Endodermal cell (in vitro differentiated cells): ENCODE measurements around the gene ID4. TPM values are rescaled to one million over a fixed set of nuclear protein-coding genes. Genes with fewer than 3 reads are reported as not detected.

Source experiments
- DNase-seq: peaks from one replicate; pipeline ENCODE4 v3.0.0-alpha.2; 2017
- H3K27ac ChIP-seq: 2 replicates; pipeline ENCODE4 v1.5.1; 2013; ENCODE audit warnings: mild to moderate bottlenecking, low read depth, low read length, moderate library complexity
- H3K27me3 ChIP-seq: 2 replicates; pipeline ENCODE4 v1.6.1; 2013; ENCODE audit warnings: mild to moderate bottlenecking, low read length, moderate library complexity; ENCODE audit not compliant: insufficient read depth, control insufficient read depth, poor library complexity, severe bottlenecking
- H3K36me3 ChIP-seq: 2 replicates; pipeline ENCODE4 v1.7.0; 2013; ENCODE audit warnings: mild to moderate bottlenecking, low read length, moderate library complexity; ENCODE audit not compliant: control insufficient read depth, insufficient read depth
- H3K4me1 ChIP-seq: one replicate; pipeline ENCODE4 v1.7.0; 2013; ENCODE audit warnings: low read length; ENCODE audit not compliant: control insufficient read depth, insufficient read depth
- H3K4me3 ChIP-seq: 2 replicates; pipeline ENCODE4 v1.5.1; 2013; ENCODE audit warnings: mild to moderate bottlenecking, low read length, moderate library complexity
- H3K9ac ChIP-seq: 2 replicates; pipeline ENCODE4 v1.6.1; 2013; ENCODE audit warnings: mild to moderate bottlenecking, low read length, moderate library complexity; ENCODE audit not compliant: poor library complexity, severe bottlenecking; ENCODE audit errors: extremely low read depth
- H3K9me3 ChIP-seq: 2 replicates; pipeline ENCODE4 v1.6.1; 2013; ENCODE audit warnings: mild to moderate bottlenecking, low read length, moderate library complexity; ENCODE audit not compliant: control insufficient read depth
- H3K27ac Mint-ChIP-seq: 2 replicates; pipeline ENCODE4 v1.8.0; 2020; ENCODE audit warnings: mixed read lengths
- H3K27me3 Mint-ChIP-seq: 2 replicates; pipeline ENCODE4 v1.8.0; 2021; ENCODE audit warnings: mild to moderate bottlenecking, mixed read lengths; ENCODE audit not compliant: insufficient read depth
- H3K36me3 Mint-ChIP-seq: 2 replicates; pipeline ENCODE4 v1.8.0; 2020; ENCODE audit warnings: low read depth, mixed read lengths
- H3K4me1 Mint-ChIP-seq: 2 replicates; pipeline ENCODE4 v1.8.0; 2020; ENCODE audit warnings: mixed read lengths
- H3K4me3 Mint-ChIP-seq: 2 replicates; pipeline ENCODE4 v1.8.0; 2020; ENCODE audit warnings: mild to moderate bottlenecking, moderate library complexity, mixed read lengths
- H3K9me3 Mint-ChIP-seq: 2 replicates; pipeline ENCODE4 v1.8.0; 2020; ENCODE audit warnings: mild to moderate bottlenecking, mixed read lengths
- WGBS, 2 experiments: methylation state at CpG; one replicate each; pipeline versions ENCODE4 v1.1.5 to v1.1.7; 2013; ENCODE audit warnings: missing lambda C conversion rate in 2 of 2, mixed read lengths in 1 of 2; ENCODE audit not compliant: insufficient coverage in 1 of 2, insufficient read length in 1 of 2; 5-methylcytosine and 5-hydroxymethylcytosine counted together
- total RNA-seq, 2 donors: library from RNA; stranded (reverse); fragmentation: NEBNext Ultra II Directional in 1 of 2; extraction: Animal tissue kit (Norgen Biotek cat#: 25700) in 1 of 2; gene quantifications; 2 replicates in 1 of 2; 3 replicates in 1 of 2; pipeline ENCODE4 v1.2.1, GENCODE V29; 2021
- TF ChIP-seq, protein P1 (sequence below): fragments of 200-600 bp; sonication (generic); conservative IDR thresholded peaks from 2 replicates; pipeline ENCODE4 v1.5.0; 2021; ENCODE audit warnings: antibody characterized with exemption, mild to moderate bottlenecking

Gene ID4
- total RNA-seq, 2 donors from 2014 or later: 38.5 to 39.3 TPM

- Histone ChIP-seq H3K27ac (no peak overlapping the region), H3K4me3 (no peak overlapping the region), H3K9ac (no peak overlapping the region), H3K9me3 (no peaks in the 10 kb centered on the region), H3K36me3 (no peaks in the 10 kb centered on the region), H3K4me1 (no peaks in the 10 kb centered on the region), H3K27me3 (no peaks in the 10 kb centered on the region)
- no peaks in the 10 kb centered on the region for H3K4me1 Mint-ChIP-seq
- peaks cover 4% of the 10 kb centered on the region for H3K9me3 Mint-ChIP-seq
- H3K27ac Mint-ChIP-seq: no peak overlapping the region
- WGBS, 2 experiments: 93 to 94% methylated on average over 5 to 6 of the region's 6 CpGs
- DNase-seq: no peak
- no peaks in the 10 kb centered on the region for H3K36me3 Mint-ChIP-seq
- no peaks in the 10 kb centered on the region for H3K27me3 Mint-ChIP-seq
- no peak overlapping the region for H3K4me3 Mint-ChIP-seq
- TF ChIP-seq, protein P1, sequence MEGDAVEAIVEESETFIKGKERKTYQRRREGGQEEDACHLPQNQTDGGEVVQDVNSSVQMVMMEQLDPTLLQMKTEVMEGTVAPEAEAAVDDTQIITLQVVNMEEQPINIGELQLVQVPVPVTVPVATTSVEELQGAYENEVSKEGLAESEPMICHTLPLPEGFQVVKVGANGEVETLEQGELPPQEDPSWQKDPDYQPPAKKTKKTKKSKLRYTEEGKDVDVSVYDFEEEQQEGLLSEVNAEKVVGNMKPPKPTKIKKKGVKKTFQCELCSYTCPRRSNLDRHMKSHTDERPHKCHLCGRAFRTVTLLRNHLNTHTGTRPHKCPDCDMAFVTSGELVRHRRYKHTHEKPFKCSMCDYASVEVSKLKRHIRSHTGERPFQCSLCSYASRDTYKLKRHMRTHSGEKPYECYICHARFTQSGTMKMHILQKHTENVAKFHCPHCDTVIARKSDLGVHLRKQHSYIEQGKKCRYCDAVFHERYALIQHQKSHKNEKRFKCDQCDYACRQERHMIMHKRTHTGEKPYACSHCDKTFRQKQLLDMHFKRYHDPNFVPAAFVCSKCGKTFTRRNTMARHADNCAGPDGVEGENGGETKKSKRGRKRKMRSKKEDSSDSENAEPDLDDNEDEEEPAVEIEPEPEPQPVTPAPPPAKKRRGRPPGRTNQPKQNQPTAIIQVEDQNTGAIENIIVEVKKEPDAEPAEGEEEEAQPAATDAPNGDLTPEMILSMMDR: no peak
These were observed 12.9 kb upstream of the ID4 start for GRCh38 chr6:19824058-19824807.

DNA sequence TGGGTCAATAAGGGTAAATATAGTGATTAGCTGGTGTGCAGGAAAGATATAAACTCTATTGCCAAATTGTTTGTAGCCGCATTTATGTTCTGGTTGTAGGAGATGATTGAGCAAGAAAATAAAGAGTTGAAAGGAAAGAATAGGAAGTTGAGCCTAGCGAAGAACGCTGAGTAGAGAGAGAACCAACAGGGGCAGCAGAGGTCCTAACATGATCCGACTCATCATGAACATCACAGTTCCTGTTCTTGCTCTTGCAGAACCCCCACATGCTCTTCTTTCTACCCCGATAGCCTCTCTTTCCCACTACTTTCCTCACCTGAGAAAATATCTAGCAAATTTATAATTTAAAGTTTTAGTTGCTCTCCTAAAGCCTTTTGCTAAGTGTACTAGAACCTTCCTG, 9.9 kb upstream of the ID4 start:
- H3K27me3 Mint-ChIP-seq: peaks cover 3% of the 10 kb centered on the region
- Histone ChIP-seq H3K9me3 (no peaks in the 10 kb centered on the region), H3K36me3 (no peaks in the 10 kb centered on the region), H3K9ac (no peak overlapping the region), H3K27me3 (no peaks in the 10 kb centered on the region), H3K27ac (no peak overlapping the region), H3K4me3 (no peak overlapping the region), H3K4me1 (no peaks in the 10 kb centered on the region)
- H3K4me3 Mint-ChIP-seq: no peak overlapping the region
- WGBS, 2 experiments: 86 to 90% methylated on average over 4 to 5 of the region's 5 CpGs
- H3K4me1 Mint-ChIP-seq: no peaks in the 10 kb centered on the region
- H3K36me3 Mint-ChIP-seq: no peaks in the 10 kb centered on the region
- H3K27ac Mint-ChIP-seq: no peak overlapping the region
- TF ChIP-seq, protein P1: peak; percentile 52
- H3K9me3 Mint-ChIP-seq: peaks cover 4% of the 10 kb centered on the region
- DNase-seq: no peak

DNA sequence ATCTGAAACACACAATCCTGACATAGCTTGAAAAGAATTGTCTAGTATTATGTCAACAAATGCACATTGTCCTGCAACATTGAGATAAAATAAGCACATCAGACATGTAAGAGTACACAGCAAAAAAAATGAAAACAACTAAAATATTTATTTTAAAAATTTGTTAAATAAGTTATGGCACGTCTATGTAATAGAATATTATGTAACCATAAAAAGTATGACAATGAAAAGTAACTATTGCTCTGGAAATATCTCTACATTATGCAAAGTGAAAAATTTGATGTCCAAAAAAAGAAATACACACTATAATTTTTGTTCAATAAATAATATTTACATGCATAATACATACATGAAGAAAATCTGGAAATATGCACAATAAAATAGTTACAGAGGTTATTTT, 9.3 kb upstream of the ID4 start:
- Histone ChIP-seq H3K4me1 (no peaks in the 10 kb centered on the region), H3K27me3 (no peaks in the 10 kb centered on the region), H3K36me3 (no peaks in the 10 kb centered on the region), H3K9me3 (no peaks in the 10 kb centered on the region), H3K4me3 (no peak overlapping the region), H3K27ac (no peak overlapping the region), H3K9ac (no peak overlapping the region)
- Mint-ChIP-seq H3K27me3 (peaks cover 3% of the 10 kb centered on the region), H3K4me1 (no peaks in the 10 kb centered on the region), H3K9me3 (peaks cover 4% of the 10 kb centered on the region), H3K27ac (no peak overlapping the region), H3K36me3 (no peaks in the 10 kb centered on the region), H3K4me3 (no peak overlapping the region)
- TF ChIP-seq, protein P1: no peak
- DNase-seq: no peak
- no CpG with 5 or more reads among the region's 1 CpG for WGBS, 2 experiments
